Activated CD4-positive, alpha-beta T cell treated with anti-CD3 and anti-CD28 coated beads, Interleukin-2, Interleukin-4, amounts not matched to agents 100 ng/mL and 50 ng/mL, durations not matched to agents 16 hours and 8 hours (primary cell): ENCODE data around the gene AHRR.

Experiments used
- DNase-seq: peaks from one replicate; pipeline ENCODE4 v3.0.0-alpha.2; 2020; ENCODE audit warnings: low spot score

The AHRR gene

DNA sequence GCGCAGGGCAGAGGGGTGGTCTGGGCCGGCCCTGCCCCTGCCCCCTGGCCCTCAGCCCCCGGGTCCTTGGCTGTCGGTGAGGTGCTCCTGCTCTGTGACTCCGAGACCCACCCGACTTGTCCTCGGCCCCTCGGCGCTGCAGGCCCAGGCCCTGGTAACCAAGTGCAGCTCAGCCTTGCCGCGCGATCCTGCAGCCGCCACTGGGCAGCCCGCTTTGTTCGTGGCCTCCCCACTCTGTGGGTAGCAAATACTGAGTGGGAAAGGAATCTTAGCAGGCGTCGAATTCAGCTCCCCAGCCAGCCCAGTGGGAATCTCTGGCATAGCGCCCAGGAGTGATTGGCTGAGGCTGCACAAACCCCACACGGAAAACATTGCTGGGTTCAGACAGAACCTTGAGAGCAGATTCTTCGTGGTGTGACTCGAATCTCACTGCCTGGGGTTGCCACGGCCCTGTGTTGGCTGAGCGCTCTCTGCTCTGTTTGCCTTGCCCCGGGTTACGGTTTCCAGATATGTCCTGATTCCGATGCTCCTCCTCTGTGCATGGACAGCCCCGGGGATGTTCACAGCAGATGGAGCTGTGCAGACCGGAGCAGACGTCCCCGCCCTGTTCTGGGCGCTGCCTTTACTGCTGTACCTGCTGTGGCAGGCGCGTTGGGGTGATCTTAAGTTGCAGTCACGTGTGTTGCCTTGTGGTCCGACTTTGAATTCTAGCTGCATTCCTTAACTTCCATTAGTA lies 108.1 kb downstream of the AHRR start:
- DNase-seq, result no peak

DNA sequence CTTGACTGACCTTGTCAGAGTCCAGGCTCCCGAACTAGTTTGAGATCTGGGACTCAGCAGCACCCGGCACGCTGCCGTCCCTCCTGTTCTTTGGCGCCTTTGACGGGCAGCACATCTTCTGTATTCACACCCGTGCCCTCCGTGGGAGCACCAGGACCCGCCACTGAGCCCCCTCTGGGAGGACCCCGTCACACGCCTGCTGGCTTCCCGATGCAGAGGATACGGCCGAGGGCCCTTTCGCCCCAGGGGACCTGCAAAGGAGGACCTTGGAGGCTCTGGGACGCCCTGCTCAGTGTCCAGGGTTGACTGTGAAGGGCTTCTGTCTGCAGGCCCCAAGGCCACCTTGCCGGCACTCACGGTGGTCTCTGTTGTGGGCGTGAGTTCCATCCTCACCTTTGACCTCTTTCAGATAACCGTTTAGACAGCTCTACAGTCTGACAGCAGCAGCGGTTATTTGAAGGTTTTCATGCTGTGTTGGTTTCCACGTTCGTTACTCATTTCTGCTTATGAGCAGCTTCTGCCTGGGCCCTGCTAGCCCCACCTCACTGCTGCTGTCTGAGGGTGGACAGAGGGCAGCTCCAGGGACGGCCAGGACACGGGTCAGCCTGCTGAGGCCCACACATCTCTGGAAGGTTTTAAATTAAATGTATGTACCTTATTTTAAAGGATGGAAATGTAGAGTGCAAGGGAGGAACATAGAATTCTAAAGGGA lies 108.9 kb downstream of the AHRR start:
- no peak for DNase-seq

DNA sequence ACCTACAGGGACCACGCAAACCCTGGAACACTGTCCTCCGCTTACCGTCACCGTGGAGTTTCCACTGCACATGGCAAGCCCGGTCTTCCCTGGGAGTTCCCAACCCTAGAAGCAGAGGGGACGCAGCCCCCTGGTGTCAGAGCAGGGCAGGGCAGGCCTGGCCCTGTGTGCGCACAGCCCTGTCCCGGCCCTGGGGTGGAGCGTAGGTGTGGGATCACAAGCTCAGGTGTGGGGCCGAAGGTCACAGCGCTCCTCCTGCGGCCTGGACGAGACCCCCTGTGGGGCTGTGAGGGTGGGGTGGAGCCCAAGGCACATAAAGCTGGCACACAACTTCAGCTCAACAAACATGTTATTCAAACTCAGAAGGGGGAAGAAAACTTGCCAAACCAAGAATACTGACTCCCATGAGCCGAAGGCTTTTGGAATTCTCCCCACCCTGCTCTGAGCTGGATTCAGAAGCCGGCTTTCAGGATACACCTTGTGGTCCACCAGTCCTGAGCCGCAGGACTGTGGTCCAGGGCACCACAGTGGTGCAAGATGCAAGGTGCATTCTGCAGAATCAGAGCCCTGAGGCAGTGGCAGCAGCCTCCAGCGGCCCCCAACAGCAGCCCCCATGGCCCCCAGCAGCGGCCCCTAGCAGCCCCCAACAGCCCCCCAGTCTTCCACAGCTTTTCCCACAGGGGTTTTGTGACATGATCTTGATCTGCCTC lies 109.6 kb downstream of the AHRR start:
- DNase-seq, result peak; percentile 28

DNA sequence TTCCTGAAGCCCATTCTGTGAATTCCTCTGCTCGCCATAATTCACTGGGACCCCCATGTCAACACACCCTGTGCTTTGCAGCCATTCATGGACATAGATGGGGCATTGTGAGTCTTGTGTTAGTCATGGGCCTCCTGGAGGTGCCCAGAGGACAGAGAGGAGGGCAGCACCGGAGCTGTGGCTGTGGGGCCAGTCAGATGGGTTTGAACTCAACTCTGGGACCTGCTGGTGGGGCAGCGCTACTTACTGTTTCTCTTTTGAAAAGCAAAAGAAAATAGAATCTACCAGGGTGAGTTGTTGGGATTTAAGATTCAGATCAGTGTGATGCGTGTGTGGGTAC lies 110.2 kb downstream of the AHRR start:
- DNase-seq, result no peak

DNA sequence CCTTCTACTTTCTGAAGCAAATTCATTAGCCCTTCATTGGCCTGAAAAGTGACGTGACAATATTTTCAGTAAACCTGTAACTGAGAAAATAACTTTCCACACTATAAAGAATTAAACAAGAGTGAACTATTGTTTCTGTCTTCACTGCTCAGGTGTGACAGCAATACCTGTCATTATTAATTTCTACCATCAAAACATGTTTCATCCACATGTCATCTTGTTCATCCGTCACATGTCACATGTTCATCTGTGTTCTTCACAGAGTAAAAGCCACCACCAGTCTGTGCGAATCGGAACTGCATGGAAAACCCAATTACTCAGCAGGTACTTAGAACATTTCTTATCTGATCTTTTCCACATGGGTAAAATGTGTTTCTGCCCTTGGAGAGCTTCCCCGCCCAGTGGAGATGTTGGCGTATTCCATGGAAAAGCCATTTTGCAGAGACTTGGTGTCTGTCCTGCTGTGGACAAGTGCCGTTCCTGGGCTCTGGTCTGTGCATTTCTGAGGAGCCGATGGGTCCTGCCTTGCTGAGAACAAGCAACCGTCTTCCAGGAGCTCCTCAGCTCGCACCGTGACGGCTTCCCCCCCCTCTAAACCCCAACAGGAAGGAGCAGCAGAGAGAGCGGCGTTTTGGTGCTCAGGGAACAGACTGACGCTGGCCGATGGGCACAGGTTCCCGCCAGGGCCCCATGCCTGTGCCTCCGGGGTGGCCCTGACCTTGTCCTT lies 110.8 kb downstream of the AHRR start:
- no peak for DNase-seq

DNA sequence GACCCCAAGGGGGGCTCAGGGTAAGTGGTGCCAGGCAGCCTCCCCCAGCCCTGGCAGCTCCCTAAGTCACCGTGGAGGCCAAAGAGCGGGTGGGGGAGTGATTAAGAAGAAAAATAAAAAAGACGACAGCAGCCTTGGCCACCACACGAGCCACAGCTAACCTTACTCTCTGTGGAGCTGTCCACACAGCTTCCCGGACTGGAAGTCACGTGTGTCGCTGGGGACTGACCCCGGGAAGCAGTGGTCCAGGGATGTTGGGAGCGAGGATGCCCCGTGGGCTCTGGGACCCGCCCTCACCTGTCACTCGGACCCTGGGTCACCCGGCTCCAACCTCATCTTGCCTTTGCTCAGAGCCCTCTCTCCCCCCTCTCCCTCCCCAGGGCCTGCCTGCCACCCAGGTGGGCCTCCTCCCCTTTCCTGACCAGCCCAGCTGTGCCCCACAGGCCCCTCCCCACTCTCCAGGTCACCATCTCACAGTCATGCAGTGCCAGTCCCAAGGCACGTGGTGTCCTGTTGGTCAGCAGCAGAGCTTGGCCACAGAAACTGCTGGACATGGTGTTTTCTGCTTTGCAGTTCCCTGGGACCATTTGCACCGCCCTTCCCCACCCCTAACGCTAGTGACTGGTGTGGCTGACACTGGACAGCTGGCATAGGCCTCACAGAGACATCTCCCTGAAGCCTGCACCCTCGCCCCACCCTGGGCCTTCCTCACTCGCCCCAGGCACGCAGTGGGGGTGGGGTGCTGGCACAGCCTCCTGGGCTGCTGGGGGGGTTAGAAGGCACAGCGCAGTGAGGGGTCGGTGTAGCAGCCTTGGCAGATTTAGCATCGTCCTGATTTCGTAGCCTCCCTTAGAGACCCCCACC lies 111.6 kb downstream of the AHRR start:
- no peak for DNase-seq

DNA sequence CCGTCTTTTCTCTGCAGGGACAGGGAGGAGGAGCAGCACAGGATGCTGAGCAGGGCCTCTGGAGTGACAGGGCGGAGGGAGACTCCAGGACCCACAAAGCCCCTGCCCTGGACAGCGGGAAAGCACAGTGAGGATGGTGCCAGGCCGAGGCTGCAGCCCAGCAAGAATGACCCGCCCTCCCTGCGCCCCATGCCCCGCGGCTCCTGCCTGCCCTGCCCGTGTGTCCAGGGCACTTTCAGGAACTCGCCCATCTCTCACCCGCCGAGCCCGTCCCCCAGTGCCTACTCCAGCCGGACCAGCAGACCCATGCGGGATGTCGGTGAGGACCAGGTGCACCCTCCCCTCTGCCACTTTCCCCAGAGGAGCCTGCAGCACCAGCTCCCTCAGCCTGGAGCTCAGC lies 112.3 kb downstream of the AHRR start:
- DNase-seq, result no peak

DNA sequence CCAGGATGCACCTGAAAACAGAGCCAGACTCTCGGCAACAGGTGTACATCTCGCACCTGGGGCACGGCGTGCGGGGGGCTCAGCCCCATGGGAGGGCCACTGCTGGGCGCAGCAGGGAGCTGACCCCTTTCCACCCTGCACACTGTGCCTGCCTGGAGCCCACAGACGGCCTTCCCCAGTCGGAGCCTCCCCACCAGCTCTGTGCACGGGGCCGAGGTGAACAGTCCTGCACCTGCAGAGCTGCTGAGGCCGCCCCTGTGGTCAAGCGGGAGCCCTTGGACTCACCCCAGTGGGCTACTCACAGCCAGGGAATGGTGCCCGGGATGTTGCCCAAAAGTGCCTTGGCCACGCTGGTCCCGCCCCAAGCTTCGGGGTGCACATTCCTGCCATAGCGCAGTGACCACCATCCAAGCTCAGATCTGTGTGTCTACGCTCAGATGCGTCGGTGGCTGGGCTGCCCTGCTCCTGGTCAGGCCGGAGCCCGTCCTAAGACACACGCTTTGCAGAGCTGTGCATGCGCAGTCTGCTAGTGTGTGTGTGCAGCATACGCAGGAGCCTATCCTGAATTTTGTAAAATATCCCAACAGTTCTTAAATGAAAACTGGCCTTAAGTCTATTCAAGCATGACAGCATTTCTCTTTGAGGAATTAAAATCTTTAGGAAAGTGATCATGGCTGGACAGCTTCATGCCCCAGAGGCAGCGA lies 113.1 kb downstream of the AHRR start:
- DNase-seq, result no peak

DNA sequence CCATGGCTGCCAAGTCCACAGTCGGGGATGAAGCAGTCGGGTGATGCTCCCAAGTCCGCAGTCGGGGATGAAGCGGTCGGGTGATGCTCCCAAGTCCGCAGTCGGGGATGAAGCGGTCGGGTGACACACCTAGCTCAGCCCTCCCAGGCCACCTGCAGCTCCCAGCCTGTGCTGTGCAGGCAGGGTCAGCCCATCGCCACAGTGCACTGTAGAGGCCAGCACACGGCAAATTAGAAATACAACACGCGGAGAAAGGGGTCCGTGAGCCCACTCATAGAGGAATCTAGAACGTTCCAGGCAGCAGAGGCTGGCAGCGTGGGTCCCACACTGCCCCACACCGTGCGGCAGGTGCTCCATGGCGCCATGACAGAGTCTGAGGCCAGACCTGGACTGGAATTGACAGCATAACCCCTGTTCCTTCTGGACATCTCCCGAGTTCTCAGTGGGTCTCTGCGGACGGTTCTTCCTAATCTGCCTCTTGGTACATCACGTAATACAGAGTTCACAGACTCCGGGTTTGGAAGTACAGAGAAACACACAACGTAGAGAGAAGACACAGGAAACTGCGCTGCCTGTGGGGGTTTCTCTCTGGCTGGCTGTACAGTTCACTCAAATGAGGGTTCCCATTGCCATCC lies 113.8 kb downstream of the AHRR start:
- DNase-seq, result no peak

DNA sequence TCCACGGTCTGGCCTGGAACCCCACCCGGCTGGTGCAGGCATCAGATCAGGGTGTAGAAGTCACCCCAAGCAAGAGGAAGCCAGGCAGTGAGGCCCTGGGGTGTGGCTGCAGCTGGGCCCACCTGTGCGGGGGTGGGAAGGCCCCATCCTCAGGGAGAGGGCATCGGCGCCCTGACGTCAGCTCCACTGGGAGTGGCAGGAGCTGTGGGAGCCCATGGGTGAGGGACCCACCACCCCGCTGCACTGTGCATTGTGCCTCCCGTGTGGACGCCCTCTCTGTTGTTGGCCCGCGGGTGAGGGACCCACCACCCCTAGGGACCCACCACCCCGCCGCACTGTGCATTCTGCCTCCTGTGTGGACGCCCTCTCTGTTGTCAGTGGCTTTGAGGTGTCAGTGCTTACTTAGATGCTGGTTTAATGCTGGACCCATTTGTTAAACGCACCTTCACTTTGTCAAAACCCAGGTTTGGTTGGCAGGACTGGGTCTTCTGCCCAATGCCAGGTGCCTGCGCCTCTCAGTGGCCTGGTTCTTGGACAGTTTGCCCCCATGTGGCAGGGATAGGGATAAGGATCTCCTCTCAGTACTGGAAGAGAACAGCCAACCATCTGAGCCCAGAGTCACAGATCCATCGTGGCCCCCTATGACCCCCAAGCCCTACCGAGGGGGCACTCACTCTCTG lies 114.6 kb downstream of the AHRR start:
- no peak for DNase-seq

DNA sequence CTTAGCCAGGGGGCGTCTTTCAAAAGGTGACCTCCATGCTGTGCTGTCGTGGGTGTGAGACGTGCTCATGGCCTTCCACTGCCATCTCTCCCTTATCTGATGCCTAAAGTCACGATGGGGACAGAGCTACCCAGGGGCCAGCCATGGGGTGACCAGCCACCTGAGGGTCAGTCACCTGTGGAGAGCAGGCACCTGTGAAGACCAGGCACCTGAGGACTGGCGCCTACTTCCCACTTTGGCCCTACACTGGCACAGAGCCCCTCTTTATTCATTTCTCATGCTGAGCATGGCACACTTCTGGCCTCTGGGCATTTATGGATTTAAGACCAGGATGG lies 115.1 kb downstream of the AHRR start:
- no peak for DNase-seq

DNA sequence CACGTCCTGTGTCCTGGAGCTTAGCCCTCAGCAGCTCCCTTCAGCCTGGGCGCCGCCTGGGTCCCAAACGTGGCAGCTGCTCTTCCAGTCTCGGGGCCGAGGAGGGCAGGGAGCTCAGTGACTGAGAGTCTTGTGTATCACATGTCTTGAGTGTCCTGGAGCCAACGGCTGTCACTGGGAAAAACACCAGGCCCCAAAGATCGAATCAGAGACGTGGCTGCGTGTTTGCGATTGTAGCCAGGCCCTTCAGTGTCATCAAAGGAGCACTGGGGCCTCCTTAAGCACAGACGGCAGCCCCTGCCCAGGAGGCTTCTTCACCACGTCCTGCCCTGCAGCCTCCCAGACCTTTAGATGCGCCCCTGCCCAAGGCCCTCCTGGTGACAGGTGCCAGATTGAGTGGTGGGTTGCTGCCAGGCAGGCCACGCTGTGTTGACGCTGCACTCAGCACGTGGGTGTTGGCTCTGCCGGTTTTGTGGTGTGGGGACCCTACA lies 115.8 kb downstream of the AHRR start:
- no peak for DNase-seq

DNA sequence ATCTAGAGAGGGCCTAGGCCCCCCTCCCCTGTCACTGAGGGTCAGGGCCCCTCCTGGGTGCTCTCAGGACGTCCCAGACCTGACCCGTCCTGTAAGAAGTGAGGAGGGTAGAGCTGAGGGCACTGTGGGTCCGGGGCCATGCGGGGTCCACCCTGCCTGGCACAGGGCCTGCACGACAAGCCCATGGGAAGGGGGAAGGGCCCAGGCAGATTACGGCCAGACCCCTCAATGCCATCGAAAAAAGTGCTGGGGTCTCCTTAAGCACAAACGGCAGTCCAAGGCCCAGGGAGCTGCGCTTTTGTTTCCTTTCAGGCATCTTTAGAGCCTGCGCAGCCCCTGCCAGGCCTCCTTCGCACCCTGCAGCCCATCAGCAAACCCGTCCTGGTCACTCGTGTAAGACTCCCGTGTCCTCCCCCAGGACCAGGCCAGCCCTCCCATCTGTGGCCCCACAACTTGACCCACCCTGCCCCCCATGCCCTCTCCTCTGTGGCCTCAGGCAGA lies 117.0 kb downstream of the AHRR start:
- DNase-seq, result no peak

DNA sequence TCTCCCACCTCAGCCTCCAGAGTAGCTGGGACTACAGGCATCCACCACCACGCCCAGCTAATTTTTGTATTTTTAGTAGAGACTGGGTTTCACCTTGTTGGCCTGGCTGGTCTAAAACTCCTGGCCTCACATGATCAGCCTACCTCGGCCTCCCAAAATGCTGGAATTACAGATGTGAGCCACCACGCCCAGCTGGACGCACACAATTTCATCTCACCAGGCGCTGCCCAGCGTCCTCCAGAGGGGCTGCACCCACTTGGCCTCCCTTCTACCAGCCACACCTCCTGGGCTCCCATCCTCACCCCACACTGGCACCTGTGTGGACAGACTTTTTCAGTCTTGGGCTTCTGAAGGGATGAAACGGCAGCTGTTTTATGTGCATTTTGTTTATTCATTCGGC lies 117.7 kb downstream of the AHRR start:
- DNase-seq, result no peak

DNA sequence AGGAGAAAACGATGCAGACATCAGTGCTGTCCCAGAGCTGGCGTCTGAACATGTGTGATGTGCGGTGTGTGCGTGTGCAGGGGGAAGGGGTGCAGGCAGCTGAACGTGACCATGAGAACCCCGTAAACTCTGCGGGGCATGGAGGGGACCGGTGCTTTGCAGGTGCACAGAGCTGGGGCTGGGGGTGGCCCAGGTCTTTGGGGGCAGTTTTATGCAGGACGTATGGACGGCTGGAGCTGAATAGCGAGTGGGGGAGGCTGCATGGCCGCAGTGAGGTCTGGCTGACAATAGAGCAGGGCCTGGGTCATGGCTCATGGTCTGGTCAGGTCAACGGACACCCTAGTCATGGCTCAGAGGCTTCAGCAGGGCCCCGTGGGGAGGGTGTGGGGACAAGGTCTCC lies 118.1 kb downstream of the AHRR start:
- DNase-seq, result no peak

DNA sequence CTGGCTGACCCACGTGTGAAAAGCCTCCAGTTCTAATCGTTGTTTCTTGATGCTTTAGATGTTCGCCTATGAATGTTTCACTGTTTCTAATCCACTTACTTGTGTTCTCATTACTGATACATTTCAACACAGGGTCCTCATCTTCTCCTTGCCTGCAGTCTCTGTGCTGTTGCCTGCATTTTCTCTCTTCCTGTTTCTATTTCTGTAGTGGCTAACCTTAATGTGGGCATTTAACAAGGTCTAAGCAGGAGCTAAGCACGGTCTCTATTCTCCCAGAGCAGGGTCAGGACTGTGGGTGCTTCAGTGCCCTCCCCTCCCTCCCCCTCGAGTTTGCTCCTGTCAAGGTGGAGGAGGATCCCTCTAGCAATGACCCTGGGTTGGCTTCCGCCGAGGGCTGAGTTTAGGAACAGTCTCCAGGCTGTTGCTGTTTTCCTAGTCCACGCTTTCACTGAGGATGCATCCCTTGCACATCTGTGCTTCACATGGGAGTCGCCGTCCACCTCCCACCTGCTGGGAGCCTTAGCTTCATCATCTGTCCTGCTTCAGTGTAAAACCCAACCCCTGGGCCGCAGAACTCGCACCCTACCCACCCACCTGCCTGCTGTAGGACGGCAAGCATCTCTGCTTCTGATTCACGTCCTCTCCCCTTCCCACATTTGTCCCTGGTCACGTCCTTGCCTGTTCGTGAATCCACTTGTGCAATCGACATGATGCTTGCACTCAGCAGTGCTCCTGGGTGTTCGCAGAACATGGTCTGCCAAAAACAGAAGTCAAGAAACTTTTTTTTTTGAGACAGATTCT lies 119.1 kb downstream of the AHRR start:
- DNase-seq, result no peak

DNA sequence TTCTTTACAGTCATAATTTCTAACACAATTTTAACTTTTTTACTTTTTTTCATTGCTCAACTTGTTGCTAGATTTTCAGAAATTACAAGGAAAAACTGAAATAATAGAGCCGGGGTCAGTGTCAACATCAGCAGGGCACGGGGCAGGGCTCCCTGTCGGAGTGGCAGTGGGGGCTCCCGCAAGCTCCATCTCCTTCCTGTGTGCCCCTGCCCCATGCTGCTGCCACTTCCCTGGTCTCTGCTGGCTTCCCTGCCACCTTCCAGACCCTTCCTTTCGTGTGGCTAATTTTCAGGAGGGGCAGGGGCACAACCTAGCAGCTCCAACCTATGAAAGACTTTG lies 120.5 kb downstream of the AHRR start:
- DNase-seq, result no peak

DNA sequence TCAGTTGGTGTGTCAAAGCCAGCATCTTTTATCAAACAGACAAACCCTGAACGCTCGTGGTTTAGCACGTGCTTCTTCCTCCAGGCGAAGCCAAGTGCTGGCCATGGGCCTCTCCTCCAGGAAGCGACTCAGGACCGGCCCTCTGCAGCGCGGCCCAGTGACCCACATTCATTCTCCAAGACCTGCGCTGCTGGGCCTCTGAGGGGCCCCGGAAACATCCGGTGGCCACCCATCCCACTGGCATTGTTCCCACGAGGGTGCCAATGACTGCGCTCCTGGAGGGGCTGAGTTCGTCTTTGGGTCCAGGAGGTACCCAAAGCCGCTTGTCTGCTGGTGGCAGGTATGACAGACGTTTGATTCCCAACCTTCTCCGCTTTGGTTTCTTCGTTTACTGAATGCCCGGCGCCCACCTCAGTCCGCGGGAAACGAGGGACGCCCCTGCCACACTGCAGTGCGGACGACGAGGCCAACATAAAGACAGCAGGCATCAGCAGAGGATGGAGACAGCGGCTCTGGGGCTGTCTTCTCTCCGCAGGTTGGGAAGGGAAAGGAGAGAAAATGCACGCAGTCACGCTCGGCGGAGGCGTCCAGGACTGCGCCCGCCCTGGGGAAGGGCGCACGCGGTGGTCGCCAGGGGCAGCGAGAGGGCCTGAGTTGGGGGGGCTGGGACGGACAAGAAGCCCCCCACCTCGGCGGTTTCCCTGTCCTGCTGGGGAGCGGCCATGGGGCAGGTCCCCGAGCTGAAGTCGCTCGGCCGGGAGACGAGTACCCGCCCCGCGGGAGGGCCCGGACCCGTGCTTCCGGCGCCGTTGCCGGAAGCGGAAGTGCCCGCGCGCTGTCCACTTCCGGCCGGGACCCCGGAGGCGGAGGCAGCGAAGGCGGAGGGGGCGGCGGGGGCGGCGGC lies 121.1 kb downstream of the AHRR start, which contains the start of gene EXOC3:
Gene EXOC3 (plus strand): TSS at position 842 of the 904 bp plus-strand sequence. CDS start 3,030 bp downstream, outside the sequence.
- peak; percentile 71 for DNase-seq
